ENCODE data around the gene ARRB2.

Gene ARRB2

GRCh38 chr17:4717791-4718190 is 7.4 kb downstream of the ARRB2 start:
- Histone ChIP-seq H3K9ac (peak overlapping the region; percentile 50 to 99 (median 61); a peak in 19 of 22 replicates), H3K27me3 (no peaks in the 10 kb centered on the region), H3K4me1 (peaks cover 73 to 97% (median 79%) of the 10 kb centered on the region in 10 experiments), H3K36me3 (peaks cover 63 to 87% (median 81%) of the 10 kb centered on the region in 11 experiments), H4K20me1 (peaks cover 4 to 91% (median 25%) of the 10 kb centered on the region in 11 experiments; a peak in 15 of 22 replicates), H3K4me2 (peak overlapping the region; percentile 85 to 100 (median 98)), H3K9me3 (replicated peaks in 1 of 11) (peaks cover 0 to 26% (median 10%) of the 10 kb centered on the region in 11 experiments; a peak in 9 of 22 replicates), H3K27ac (peak overlapping the region in 10 of 11 experiments; percentile 49 to 99 (median 74); a peak in 20 of 22 replicates), H3K4me3 (peak overlapping the region in 8 of 10 experiments; percentile 30 to 98 (median 52); a peak in 16 of 20 replicates)
- no peak for TF ChIP-seq Cebpa-rat (IDR thresholded peaks at IDR 0.05)

GRCh38 chr17:4718276-4718675 is 7.8 kb downstream of the ARRB2 start:
- peaks cover 63 to 82% (median 77%) of the 10 kb centered on the region in 11 experiments for H3K36me3 ChIP-seq

GRCh38 chr17:4719146-4719545 is 8.7 kb downstream of the ARRB2 start:
- H3K4me2 ChIP-seq = peak overlapping the region; percentile 47 to 100 (median 98); a peak in 21 of 22 replicates
- TF ChIP-seq Cebpa-rat (IDR thresholded peaks at IDR 0.05) = no peak
- peaks cover 59 to 97% (median 69%) of the 10 kb centered on the region in 10 experiments for H3K4me1 ChIP-seq
- 0 out of 20 replicates have a peak overlapping the region, but pooled peaks of 1 of the 10 experiments have one; percentile 29 for H3K4me3 ChIP-seq
- peaks cover 63 to 74% (median 71%) of the 10 kb centered on the region in 11 experiments for H3K36me3 ChIP-seq
- H3K9ac ChIP-seq = peak overlapping the region in 2 of 11 experiments; percentile 20 to 39; a peak in 3 of 22 replicates
- H3K27me3 ChIP-seq = no peaks in the 10 kb centered on the region
- peaks cover 0 to 26% (median 10%) of the 10 kb centered on the region in 11 experiments; a peak in 9 of 22 replicates for H3K9me3 ChIP-seq (replicated peaks in 1 of 11)
- H4K20me1 ChIP-seq = peaks cover 4 to 78% (median 25%) of the 10 kb centered on the region in 11 experiments; a peak in 15 of 22 replicates
- peak overlapping the region in 2 of 11 experiments; percentile 20 to 39; a peak in 2 of 22 replicates for H3K27ac ChIP-seq

More at GRCh38 chr17:4718276-4718675, 7.8 kb downstream of the ARRB2 start:
- Histone ChIP-seq H3K9me3 (replicated peaks in 1 of 11) (peaks cover 0 to 26% (median 10%) of the 10 kb centered on the region in 11 experiments; a peak in 9 of 22 replicates), H3K4me2 (peak overlapping the region; percentile 85 to 100 (median 98); a peak in 21 of 22 replicates), H3K9ac (peak overlapping the region in 4 of 11 experiments; percentile 52 to 99 (median 66); a peak in 7 of 22 replicates), H3K4me3 (peak overlapping the region in 2 of 10 experiments; percentile 51 to 53; a peak in 3 of 20 replicates), H3K27ac (peak overlapping the region in 9 of 11 experiments; percentile 49 to 99 (median 76); a peak in 12 of 22 replicates), H4K20me1 (peaks cover 4 to 87% (median 25%) of the 10 kb centered on the region in 11 experiments; a peak in 15 of 22 replicates), H3K27me3 (no peaks in the 10 kb centered on the region), H3K4me1 (peaks cover 68 to 97% (median 77%) of the 10 kb centered on the region in 10 experiments)
- no peak for TF ChIP-seq Cebpa-rat (IDR thresholded peaks at IDR 0.05)

GRCh38 chr17:4719684-4720221 is 9.3 kb downstream of the ARRB2 start:
- Histone ChIP-seq H3K27ac (peak overlapping the region in 6 of 11 experiments; percentile 4 to 47 (median 20); a peak in 7 of 22 replicates), H3K36me3 (peaks cover 63 to 73% (median 70%) of the 10 kb centered on the region in 11 experiments)

GRCh38 chr17:4720787-4721186 is 10.4 kb downstream of the ARRB2 start:
- peaks cover 43 to 97% (median 63%) of the 10 kb centered on the region in 10 experiments for H3K4me1 ChIP-seq
- H3K27ac ChIP-seq = no peak overlapping the region
- no peak overlapping the region for H3K4me2 ChIP-seq
- H3K4me3 ChIP-seq = no peak overlapping the region
- H3K36me3 ChIP-seq = peaks cover 57 to 62% (median 62%) of the 10 kb centered on the region in 11 experiments
- peaks cover 4 to 61% (median 25%) of the 10 kb centered on the region in 11 experiments; a peak in 15 of 22 replicates for H4K20me1 ChIP-seq
- peaks cover 0 to 26% (median 10%) of the 10 kb centered on the region in 11 experiments; a peak in 9 of 22 replicates for H3K9me3 ChIP-seq (replicated peaks in 1 of 11)
- no peaks in the 10 kb centered on the region for H3K27me3 ChIP-seq
- peak overlapping the region in 1 of 11 experiments; percentile 10; a peak in 1 of 22 replicates for H3K9ac ChIP-seq
- no peak for TF ChIP-seq Cebpa-rat (IDR thresholded peaks at IDR 0.05)

More at GRCh38 chr17:4719684-4720221, 9.3 kb downstream of the ARRB2 start:
- peaks cover 0 to 26% (median 10%) of the 10 kb centered on the region in 11 experiments; a peak in 9 of 22 replicates for H3K9me3 ChIP-seq (replicated peaks in 1 of 11)
- peak overlapping the region; percentile 47 to 100 (median 98) for H3K4me2 ChIP-seq
- TF ChIP-seq Cebpa-rat (IDR thresholded peaks at IDR 0.05) = no peak
- no peaks in the 10 kb centered on the region for H3K27me3 ChIP-seq
- H3K4me3 ChIP-seq = 0 out of 20 replicates have a peak overlapping the region, but pooled peaks of 1 of the 10 experiments have one; percentile 29
- H3K9ac ChIP-seq = peak overlapping the region in 2 of 11 experiments; percentile 13 to 20; a peak in 4 of 22 replicates
- peaks cover 4 to 72% (median 25%) of the 10 kb centered on the region in 11 experiments; a peak in 15 of 22 replicates for H4K20me1 ChIP-seq
- H3K4me1 ChIP-seq = peaks cover 53 to 97% (median 65%) of the 10 kb centered on the region in 10 experiments

- H3K27me3 ChIP-seq = no peaks in the 10 kb centered on the region
- no peak for TF ChIP-seq Cebpa-rat (IDR thresholded peaks at IDR 0.05)
- peaks cover 53 to 57% (median 56%) of the 10 kb centered on the region in 11 experiments for H3K36me3 ChIP-seq
- peaks cover 0 to 26% (median 10%) of the 10 kb centered on the region in 11 experiments; a peak in 9 of 22 replicates for H3K9me3 ChIP-seq (replicated peaks in 1 of 11)
- H3K4me2 ChIP-seq = 0 out of 22 replicates have a peak overlapping the region, but pooled peaks of 1 of the 11 experiments have one; percentile 56
- H3K4me3 ChIP-seq = no peak overlapping the region
- peaks cover 4 to 56% (median 25%) of the 10 kb centered on the region in 11 experiments; a peak in 15 of 22 replicates for H4K20me1 ChIP-seq
- peaks cover 37 to 97% (median 63%) of the 10 kb centered on the region in 10 experiments for H3K4me1 ChIP-seq
- peak overlapping the region in 2 of 11 experiments; percentile 10 to 11; a peak in 2 of 22 replicates for H3K27ac ChIP-seq
- peak overlapping the region in 2 of 11 experiments; percentile 5 to 19; a peak in 2 of 22 replicates for H3K9ac ChIP-seq
These were observed 11.0 kb downstream of the ARRB2 start for GRCh38 chr17:4721203-4722135.

GRCh38 chr17:4722678-4723240 is 12.3 kb downstream of the ARRB2 start:
- H3K4me3 ChIP-seq = no peak overlapping the region
- peaks cover 40 to 44% (median 43%) of the 10 kb centered on the region in 11 experiments for H3K36me3 ChIP-seq
- peaks cover 0 to 43% (median 21%) of the 10 kb centered on the region in 11 experiments; a peak in 14 of 22 replicates for H4K20me1 ChIP-seq
- H3K9me3 ChIP-seq (replicated peaks in 1 of 11) = peaks cover 0 to 25% (median 10%) of the 10 kb centered on the region in 11 experiments; a peak in 9 of 22 replicates
- no peaks in the 10 kb centered on the region for H3K27me3 ChIP-seq
- peaks cover 24 to 97% (median 62%) of the 10 kb centered on the region in 10 experiments for H3K4me1 ChIP-seq
- TF ChIP-seq Cebpa-rat (IDR thresholded peaks at IDR 0.05) = no peak
- H3K27ac ChIP-seq = peak overlapping the region in 5 of 11 experiments; percentile 20 to 50 (median 26); a peak in 5 of 22 replicates
- peak overlapping the region in 2 of 11 experiments; percentile 23 to 34; a peak in 3 of 22 replicates for H3K9ac ChIP-seq
- peak overlapping the region in 2 of 11 experiments; percentile 56 to 72; a peak in 3 of 22 replicates for H3K4me2 ChIP-seq
